Stomach (tissue), 4 donors: Measurements from ENCODE around the gene C1QTNF8.

Experiments
- CTCF ChIP-seq, 7 experiments: fragments of 450-650 bp in 4 of 7; fragments of 200-600 bp in 3 of 7; sonication (generic) in 3 of 7; IDR thresholded peaks; one replicate each; pipeline ENCODE4 v1.5.1; 2016 to 2019; ENCODE audit warnings: antibody characterized with exemption in 7 of 7, control low read depth in 2 of 7, mild to moderate bottlenecking in 1 of 7
- POLR2A ChIP-seq, 4 donors: fragments of 450-650 bp; IDR thresholded peaks; one replicate each; pipeline ENCODE4 v1.6.1; 2016; ENCODE audit warnings: antibody characterized with exemption in 4 of 4, control low read depth in 2 of 4, mild to moderate bottlenecking in 1 of 4, moderate library complexity in 1 of 4

DNA sequence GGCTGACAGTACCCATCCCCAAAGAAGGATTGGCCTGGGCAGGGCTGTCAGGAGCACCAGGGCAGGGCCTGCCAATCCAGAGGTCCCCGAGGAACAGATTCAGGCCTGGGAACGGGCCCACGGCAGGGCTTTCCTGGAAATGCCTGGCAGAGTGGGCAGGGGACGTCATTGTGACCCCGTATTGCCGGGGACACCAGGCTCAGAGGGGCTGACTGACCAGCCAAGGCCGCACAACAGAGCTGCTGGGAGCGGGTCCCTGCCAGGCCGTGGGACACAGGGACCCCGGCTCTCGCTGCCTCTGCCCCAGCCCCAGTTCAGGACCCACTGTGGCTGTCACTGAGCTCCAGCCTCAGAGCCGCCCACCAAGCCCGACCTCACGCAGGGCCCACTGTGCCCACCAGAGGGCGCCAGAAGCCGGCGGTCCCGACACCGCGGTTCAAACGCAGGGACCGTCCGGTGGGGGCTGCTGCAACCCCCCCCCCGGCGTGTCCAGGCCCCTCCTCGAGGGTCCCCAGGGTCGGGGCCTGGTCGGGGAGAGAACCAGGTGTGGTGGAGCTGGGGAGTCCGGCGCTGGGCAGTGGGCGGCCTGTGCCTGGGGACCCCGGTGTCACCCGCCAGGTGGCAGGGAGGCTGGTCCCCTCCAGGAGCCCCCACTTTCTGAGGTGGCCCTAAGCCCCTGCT, 38.7 kb downstream of the C1QTNF8 start:
- TF ChIP-seq CTCF (IDR thresholded peaks at IDR 0.05): peak in 5 of 7 experiments; percentile 70 to 88 (median 86)
- TF ChIP-seq POLR2A (IDR thresholded peaks at IDR 0.05): no peak
